NCI-H774 (cell line): ENCODE measurements around the gene CABYR.

ENCODE experiments used
- DNase-seq: peaks from one replicate; lab custom pipeline; 2025; lab: John Stamatoyannopoulos, UW

Gene CABYR

GRCh38 chr18:24138789-24139616, at the start of gene CABYR:
TSS of gene CABYR (plus strand) at chr18:24139062. CDS start at chr18:24143115, 4,053 bp downstream.
- DNase-seq: peak; percentile 87

GRCh38 chr18:24089076-24089475, 49.8 kb upstream of the CABYR start:
- DNase-seq: peak; percentile 9

GRCh38 chr18:24089515-24090337, 49.1 kb upstream of the CABYR start:
- DNase-seq: no peak

GRCh38 chr18:24090876-24091275, 48.0 kb upstream of the CABYR start:
- no peak for DNase-seq

- no peak for DNase-seq
These were observed 44.3 kb upstream of the CABYR start for GRCh38 chr18:24094561-24094960.

GRCh38 chr18:24095976-24096375, 42.9 kb upstream of the CABYR start:
- no peak for DNase-seq

- DNase-seq: no peak
These were observed 35.4 kb upstream of the CABYR start for GRCh38 chr18:24103320-24104021.

- DNase-seq: no peak
These were observed 34.4 kb upstream of the CABYR start for GRCh38 chr18:24104486-24104885.

- no peak for DNase-seq
These were observed 30.2 kb upstream of the CABYR start for GRCh38 chr18:24108641-24109040.

- DNase-seq: no peak
These were observed 26.9 kb upstream of the CABYR start for GRCh38 chr18:24111936-24112335.

- DNase-seq: no peak
These were observed 26.4 kb upstream of the CABYR start for GRCh38 chr18:24112464-24112863.

GRCh38 chr18:24112874-24113615, 25.8 kb upstream of the CABYR start:
- DNase-seq: peak; percentile 7

GRCh38 chr18:24114924-24115549, 23.8 kb upstream of the CABYR start:
- no peak for DNase-seq

- DNase-seq: no peak
These were observed 23.2 kb upstream of the CABYR start for GRCh38 chr18:24115628-24116027.

GRCh38 chr18:24118750-24119577, 19.9 kb upstream of the CABYR start:
- DNase-seq: peak; percentile 61

- DNase-seq: no peak
These were observed 18.2 kb upstream of the CABYR start for GRCh38 chr18:24120676-24121075.

- no peak for DNase-seq
These were observed 17.2 kb upstream of the CABYR start for GRCh38 chr18:24121625-24122024.

GRCh38 chr18:24126155-24126961, 12.5 kb upstream of the CABYR start:
- DNase-seq: peak; percentile 36

GRCh38 chr18:24127735-24128134, 11.1 kb upstream of the CABYR start:
- no peak for DNase-seq
